Measurements from ENCODE around the gene KCNMB2. TPM values are rescaled to one million over a fixed set of nuclear protein-coding genes. Genes with fewer than 3 reads are reported as not detected.

The KCNMB2 gene
- polyA plus RNA-seq, 4 donors = 18.2 to 36.7 (median 27.1) TPM

DNA sequence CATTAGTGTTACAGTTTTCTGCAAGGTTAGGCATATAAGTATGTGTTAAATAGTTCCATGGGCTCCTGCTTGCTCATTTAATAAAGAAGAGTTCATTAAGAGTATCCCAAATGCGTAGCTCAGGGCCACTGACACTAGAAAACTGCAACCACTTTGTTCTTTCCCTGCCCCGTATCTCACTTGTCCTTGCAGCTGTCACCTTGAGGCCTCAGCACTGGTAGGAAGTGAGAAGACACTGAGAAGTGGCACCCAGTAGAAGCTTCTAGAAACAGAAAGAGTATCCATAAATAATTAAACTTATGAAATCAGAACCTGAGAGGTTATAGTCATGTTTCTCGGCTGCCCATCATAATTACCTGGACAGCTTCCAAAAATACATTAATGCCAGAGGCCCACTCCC lies 266.0 kb downstream of the KCNMB2 start:
- no peak for DNase-seq (ENCODE audit: low read depth in 4 of 4, low spot score in 3 of 4)

DNA sequence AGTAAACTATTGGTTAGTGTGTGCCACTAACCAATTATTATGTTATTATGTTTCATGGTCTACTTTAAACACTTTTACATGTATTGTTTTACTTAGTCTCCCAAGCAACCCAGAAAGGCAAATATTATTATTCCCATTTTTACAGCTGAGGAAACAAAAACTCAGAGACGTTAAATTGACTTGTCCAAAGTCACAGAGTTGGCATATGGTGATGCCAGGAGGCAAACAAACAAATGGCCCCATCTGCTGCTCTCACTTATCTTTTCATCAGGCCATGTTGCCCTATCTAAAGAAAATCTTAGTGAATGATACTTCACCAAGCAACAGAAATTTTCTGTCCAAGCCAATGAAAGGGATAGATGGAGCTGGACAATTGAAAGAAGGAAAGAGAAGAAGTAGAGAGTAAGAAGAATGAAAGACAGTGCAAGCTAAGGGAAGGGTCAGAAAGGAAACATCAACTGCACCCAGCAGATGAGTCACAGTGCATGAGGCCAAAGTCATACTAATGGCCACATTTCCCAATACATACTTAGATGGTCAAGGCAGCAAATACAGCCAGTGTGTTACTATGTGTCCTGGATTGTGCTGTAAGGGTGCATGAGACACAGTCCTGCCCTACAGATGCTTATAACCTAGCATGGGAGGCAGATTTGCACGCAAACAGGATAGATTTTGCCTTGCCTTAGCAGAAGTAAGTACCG lies 266.9 kb downstream of the KCNMB2 start:
- DNase-seq (ENCODE audit: low read depth in 4 of 4, low spot score in 3 of 4) = no peak

DNA sequence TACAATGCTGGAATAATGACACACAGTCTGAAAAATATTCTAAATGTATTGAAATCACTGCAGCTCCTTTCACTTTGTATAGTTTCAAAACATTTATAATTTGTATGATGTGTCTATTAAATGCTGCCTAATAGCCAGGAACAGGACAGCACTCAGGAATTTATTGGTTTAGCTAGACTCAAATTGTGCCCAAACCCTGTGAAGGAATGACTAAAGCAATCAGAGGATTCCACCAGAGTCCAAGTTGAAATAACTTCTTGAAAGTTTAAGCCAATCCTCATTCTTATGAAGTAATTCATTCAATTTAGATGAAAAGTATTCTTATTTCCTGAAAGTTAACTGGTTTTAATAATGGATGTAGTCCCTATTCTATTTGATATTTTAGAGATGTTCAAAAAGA lies 268.4 kb downstream of the KCNMB2 start:
- no peak for DNase-seq (ENCODE audit: low read depth in 4 of 4, low spot score in 3 of 4)

DNA sequence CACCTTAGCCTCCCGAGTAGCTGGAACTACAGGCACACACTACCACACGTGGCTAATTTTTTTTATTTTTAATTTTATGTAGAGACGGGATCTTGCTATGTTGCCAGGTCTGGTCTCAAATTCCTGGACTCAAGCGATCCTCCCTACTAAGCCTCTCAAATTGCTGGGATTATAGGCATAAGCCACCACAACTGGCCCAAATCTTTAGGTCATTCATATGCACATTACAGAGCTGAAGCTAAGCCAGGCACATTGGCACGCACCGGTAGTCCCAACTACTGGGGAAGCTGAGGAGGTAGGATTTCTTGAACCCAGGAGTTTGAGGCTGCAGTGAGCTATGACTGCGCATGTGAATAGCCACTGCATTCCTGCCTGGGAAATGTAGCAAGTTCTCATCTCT lies 269.5 kb downstream of the KCNMB2 start:
- DNase-seq (ENCODE audit: low read depth in 4 of 4, low spot score in 3 of 4) = no peak

DNA sequence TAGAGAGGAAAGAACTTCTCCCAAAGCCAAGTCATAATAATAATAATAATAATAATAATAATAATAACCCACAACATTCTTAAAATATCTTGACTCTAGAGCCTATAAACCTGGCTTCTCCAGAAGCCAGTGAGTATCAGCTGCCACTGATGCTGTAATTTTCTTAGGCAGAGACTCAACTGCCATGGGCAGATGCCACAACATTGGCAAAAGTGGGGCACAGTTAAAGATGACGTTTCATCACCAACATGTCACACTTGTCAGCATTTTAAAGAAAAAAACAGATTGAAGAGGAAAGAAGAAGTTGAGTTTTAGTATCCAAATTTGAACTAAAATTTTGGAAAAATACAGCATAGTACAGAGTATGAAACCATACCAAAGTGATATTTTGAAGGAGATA lies 270.4 kb downstream of the KCNMB2 start:
- no peak for DNase-seq (ENCODE audit: low read depth in 4 of 4, low spot score in 3 of 4)

DNA sequence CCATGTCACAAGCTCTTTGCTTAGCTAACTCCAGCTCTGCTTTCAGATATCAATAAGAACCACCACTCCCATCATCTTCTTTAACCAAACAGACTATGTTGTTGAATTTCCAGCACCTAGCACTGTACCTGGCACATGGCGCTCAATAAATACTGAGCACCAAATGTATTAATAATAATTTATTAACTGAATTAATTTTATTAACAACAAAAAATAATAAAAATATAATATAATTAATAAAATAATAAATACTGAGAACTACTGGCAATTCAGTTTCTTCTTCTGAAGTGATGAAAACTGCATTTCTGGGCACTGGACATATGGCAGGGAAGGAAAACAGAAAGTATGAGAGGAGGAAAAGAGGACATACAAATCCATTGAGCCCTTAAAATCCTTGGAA lies 271.5 kb downstream of the KCNMB2 start:
- no peak for DNase-seq (ENCODE audit: low read depth in 4 of 4, low spot score in 3 of 4)

DNA sequence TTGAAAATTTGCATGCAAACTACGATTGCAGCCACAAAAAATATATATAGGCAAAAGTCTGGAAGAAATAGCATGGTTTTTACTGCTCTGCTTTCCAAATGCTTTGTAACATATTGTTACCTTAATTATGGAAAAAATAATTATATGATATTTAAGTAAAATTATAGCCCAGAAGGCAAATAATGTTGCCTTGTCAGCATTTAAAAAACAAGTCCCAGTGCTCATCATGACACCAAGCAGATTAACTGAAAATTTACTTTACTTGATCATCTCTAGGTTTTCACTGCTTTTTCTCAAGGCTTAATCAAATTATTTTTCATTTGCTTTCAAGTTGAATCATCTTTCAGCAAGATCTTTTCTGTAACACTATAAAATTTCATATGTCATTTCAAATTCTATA lies 272.5 kb downstream of the KCNMB2 start:
- DNase-seq (ENCODE audit: low read depth in 4 of 4, low spot score in 3 of 4) = no peak

DNA sequence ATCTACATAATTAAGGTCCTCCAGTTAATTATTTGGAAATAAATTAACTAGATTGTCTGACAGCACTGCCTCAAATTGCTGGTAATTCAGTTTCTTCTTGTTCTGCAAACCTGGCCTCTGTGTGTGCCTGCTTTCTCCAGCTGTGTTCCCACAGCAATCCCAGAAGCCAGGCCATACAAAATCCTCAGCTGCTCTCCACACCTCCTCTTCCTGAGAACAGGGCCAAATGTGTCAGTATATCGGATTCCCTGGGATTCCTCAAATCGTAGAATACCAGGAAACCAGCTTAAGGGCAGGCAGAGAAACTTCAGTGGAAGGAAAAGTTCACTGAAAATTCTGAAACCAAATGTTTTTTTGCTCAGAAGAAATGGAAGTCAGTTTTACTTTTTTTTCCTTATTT lies 273.9 kb downstream of the KCNMB2 start:
- DNase-seq (ENCODE audit: low read depth in 4 of 4, low spot score in 3 of 4) = no peak

DNA sequence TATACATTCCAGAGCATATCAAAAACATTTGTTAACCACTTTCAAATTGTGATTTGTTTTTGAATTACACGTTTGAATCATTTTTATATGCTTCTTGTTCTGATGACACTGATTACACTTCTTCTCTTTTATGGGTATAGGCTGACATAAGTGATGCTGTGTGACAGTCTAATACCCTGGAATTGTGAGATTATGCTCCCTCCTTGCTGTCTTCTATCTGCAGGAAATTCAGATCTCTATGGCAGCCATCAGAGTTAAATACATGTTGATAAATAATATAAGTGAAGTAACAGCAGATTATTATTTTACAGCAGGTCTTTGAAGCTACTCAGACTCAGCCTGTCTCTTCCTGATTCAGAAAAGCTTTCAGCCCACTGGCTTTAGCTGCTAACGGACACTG lies 286.5 kb downstream of the KCNMB2 start:
- DNase-seq (ENCODE audit: low read depth in 4 of 4, low spot score in 3 of 4) = no peak

DNA sequence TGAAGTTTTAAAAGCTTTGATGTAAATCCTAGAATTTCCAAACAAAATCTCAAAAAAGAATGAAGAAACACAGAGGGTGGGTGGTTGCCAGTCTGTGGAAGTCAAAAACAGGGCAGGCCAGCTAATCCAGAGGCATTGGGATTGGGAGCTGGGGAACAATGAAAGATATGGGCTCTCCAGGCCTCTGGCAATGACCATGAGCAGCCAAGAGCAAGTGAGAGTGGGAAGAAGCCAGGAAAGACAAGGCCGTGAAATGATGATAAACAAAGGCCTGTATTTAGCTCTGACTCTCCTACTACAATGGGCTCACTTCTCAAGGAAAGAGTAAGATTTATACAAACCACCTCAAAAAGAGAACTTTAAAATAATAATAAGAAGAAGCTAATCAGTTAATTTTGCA lies 286.9 kb downstream of the KCNMB2 start:
- no peak for DNase-seq (ENCODE audit: low read depth in 4 of 4, low spot score in 3 of 4)

DNA sequence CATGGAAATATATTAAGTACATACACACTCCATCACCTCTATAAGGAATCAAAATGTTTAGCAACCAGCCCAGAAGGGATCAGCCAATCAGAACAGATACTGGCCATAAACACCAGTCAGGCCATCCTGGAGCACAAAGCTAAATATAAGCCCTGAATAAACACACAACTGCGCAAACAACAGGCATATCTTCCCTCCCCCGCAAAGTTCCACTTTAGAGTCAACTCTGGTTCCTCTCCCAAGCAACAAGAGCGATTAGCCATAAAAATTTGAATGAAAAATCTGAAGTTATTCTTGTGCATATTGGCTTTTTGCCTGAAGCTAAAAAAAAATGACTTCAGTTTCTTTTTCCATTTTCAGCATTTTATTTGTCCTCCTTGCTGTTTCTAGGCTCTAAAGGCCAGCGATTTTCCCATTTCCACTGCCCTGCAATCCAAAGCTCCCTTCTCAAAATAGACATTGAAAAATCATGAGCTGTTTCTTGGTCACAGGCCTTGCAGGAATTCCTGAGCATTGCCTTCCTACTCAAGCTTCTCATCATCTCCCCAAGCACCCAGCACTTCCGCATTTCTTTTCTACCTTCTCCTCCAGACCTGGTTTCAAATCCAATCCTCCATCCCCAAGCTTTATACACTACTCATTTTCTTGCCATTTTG lies 287.5 kb downstream of the KCNMB2 start:
- no peak for DNase-seq (ENCODE audit: low read depth in 4 of 4, low spot score in 3 of 4)

DNA sequence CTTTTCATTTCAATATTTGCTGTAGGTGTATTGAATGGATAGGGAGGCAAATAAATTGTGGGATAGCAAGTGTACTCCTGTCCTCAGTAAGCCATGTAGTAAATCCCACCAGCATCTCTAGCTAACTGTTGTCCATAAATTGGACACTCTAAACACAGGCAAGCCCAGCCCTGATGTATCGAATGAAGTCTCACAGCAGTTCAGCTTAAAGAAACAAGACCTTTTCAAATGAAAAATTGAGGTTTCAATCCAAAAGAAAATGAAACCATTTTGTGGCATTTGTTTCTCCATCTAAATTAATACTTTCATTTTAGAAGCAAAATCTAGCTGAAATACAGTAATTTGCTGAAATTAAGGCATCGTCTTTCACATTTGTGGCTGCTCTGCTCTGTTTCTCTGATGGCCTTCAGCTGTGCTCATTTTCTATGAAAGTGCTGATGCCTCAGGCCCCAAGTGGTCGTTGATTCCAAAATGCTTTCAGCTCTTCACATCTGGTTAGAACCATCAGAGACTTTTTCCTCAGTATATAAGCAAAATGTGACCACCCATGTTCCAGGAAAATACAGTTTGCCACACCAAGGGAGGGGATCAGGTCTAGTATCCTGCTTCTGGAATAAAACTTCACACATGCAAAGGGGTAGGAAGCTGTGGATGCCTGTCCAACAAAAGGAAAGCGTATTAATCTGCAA lies 290.3 kb downstream of the KCNMB2 start:
- DNase-seq (ENCODE audit: low read depth in 4 of 4, low spot score in 3 of 4) = no peak

DNA sequence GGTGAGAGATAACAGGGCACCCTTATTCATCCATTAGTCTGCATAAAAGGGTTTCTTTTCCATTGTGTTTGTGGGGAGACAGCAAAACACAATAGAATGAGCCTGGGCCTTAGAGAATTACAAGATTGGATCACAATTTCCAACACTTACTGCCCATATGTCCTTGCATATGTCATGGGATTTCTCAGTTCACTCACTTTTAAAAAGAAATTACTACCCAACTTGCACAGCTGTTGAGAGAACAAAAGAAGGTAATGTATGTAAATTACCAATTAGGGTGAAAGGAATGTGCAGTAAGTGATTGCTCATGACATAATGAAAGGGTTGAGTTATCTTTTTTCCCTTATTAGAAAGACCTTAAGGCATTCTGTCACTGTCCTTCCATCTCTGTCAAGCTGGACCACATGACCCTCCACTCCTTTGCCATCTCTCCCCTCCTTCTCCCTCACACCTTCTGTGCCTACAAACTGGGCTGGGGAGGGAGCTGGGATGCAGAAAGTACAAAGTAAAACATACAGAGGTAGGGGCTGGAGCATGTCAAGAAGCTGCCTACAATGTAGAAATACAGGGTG lies 291.1 kb downstream of the KCNMB2 start:
- no peak for DNase-seq (ENCODE audit: low read depth in 4 of 4, low spot score in 3 of 4)

DNA sequence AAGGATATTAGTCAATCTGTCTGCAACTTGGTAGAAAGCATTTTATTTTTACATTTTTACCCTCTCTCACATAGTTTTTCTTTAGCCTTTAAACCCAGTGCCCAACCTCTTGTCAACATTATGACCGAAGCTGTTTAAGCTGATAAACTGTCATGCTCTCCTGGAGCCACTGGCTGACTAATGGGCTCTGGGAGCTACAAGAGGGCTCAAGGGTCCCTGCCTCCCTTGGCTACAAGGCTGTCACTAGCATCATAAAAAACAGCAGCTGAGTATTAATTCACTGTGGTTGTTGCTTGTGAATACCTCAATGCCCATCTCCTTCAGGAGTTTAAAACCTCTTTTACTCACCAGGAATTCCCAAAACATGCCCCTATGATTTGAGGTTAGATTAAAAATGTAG lies 297.5 kb downstream of the KCNMB2 start:
- no peak for DNase-seq (ENCODE audit: low read depth in 4 of 4, low spot score in 3 of 4)

DNA sequence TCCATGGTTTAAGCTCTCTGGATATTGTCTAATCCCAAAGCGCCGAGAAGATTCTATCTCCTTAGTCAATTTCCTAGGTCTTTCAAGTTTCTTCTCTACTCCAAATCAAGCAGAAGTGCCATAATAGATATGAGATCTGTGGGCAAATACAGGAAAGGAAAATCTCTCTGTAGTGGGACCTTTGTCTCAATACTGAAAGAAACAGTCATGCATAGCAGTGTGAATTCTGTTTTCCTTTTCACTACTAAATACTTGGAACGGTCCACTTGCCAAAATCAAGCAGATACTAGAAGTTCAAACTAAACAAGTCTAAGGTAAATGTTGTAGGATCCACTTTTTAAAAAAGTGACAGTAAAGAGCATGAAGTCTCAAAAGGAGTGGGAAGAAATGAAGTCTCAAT lies 298.8 kb downstream of the KCNMB2 start:
- DNase-seq (ENCODE audit: low read depth in 4 of 4, low spot score in 3 of 4) = no peak

DNA sequence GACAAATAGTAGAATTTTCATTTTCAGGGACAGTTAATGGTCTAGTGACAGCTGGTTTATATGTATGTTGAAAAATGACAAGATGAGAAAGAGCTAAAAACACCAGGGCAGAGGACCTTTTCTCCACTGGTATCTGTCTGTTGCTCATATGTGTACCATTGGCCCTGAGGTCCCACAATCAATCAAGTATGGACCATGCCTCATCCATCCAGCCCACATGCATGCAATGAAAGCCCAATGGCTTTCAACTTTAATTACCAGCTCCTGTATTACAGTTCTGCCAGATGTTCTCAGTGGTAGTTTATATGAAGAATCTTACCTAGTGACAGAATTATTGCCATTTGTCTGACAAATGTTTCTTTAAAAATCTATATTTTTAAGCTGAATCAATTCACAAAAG lies 301.3 kb downstream of the KCNMB2 start:
- no peak for DNase-seq (ENCODE audit: low read depth in 4 of 4, low spot score in 3 of 4)

DNA sequence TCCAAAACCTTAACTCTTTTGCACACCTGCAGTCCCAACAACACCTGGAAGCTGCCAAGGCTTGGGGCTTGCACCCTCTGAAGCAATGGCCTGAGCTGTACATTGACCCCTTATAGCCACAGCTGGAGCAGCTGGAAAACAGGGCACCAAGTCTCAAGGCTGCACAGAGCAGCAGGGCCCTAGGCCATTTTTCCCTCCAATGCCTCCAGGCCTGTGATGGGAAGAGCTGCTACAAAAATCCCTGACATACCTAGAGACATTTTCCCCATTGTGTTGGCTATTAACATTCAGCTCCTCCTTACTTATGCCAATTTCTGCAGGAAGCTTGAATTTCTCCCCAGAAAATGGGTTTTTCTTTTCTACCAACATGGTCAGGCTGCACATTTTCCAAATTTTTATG lies 304.4 kb downstream of the KCNMB2 start:
- DNase-seq (ENCODE audit: low read depth in 4 of 4, low spot score in 3 of 4) = no peak

DNA sequence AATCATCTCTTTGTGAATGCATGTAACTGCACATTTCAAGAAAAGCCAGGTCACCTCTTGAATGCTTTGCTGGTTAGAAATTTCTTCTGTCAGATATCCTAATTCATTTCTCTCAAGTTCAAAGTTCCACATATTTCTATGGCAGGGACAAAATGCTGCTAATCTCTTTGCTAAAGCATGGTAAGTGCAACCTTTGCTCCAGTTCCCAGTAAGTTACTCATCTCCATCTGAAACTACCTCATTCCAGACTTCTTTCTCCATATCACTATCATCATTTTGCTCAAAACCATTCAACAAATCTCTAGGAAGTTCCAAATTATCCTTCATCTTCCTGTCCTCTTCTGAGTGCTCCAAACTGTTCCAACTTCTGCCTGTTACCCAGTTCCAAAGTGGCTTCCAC lies 304.8 kb downstream of the KCNMB2 start:
- DNase-seq (ENCODE audit: low read depth in 4 of 4, low spot score in 3 of 4) = no peak

DNA sequence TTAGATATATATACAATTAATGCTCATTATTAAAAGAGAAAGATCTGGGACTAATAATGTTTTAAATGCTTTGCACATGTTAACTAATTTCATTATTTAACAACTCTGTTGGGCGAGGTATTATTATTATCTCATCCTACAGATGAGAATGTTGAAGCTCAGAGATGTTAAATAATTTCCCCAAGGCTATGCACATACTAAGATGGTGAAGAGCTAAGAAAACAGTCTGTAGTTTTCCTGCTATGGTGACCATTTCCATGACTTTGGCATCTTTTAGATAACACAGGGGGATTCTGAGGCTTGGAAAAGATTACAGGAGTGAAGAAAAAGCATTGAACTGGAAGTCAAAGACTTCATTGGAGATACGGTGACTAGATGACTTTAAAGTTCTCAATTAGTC lies 308.7 kb downstream of the KCNMB2 start:
- DNase-seq (ENCODE audit: low read depth in 4 of 4, low spot score in 3 of 4) = no peak

DNA sequence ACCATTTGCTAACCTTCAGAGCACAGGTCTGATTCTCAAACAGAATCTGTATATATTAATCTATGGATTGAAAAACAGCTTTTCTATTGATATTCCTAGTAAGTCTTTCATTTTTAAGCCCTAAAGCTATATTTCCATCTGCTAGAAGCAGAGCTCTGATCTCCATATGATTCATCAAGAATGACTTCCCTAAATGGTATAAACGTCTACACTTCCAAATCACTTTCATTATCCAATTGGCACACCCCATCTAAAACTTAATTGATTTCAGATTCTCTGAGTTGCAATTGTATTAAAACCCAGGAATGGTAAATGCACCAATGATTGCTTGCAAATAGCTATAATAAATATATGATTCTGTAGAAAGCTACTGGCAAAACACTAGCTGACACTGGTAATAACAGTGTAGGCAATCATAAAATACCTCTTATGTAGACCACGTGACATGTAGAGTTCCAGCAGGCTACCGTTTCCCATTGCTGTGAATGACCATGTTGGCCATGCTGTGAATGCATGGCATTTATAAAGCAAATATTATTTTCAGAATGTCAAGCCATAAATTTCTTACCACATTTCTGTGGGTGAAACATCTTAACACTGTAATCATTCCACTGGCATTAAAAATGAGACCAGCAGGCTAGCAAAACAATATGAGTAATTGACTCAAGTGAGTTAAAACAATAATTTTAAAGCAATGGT lies 309.3 kb downstream of the KCNMB2 start:
- DNase-seq (ENCODE audit: low read depth in 4 of 4, low spot score in 3 of 4) = no peak

DNA sequence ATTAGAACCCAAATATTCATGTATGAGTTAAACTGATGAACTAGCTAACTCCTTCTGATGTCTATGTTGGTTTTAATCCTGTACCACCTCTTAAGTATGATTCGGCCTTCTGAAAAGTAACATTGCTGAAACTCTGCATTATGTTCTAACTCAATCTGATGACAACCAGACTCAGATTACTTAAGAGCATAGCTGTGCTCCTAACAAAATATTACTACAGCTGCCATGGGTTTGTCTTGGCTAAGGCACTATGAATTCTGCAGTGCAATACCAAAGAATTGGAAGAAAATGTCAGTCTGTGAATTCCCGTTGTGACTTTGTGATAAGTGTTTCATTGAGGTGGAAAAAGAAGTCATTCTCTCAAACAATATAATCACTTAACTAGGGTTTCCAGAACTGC lies 311.0 kb downstream of the KCNMB2 start:
- DNase-seq (ENCODE audit: low read depth in 4 of 4, low spot score in 3 of 4) = no peak

Data from left renal pelvis (tissue), 4 donors.